ENCODE results near the gene WDR59. TPM values are rescaled to one million over a fixed set of nuclear protein-coding genes. Genes with fewer than 3 reads are reported as not detected.
"Not testable (repeated sequence)": the region's sequence is repeated elsewhere in the genome, so short reads cannot be mapped to it uniquely, and the experiment has no call there.

The WDR59 gene
- total RNA-seq, 4 donors from 2014 or later, result 26.2 to 153 (median 59.1) TPM

DNA sequence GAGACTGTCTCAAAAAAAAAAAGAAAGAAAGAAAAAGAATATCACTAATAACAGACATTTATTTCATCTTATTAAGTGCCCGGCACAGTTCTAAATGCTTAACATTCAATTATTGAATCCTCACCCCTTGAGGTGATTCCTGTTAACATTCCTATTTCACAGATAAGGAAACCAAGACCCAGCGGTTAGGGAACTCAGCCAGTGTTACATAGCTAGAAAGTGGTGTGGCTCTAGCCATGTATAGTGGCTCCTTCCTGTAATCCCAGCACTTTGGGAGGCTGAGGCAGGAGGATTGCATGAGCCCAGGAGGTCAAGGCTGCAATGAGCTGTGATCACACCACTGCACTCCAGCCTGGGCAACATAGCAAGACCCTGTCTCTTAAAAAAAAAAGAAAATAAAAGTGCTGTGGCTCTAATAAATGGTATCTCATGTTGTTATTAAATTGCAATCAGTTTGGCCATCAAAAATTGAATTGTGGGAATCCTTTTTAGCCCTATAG is 42.0 kb upstream of the WDR59 start:
- peak overlapping the region; percentile 72 for H3K27ac ChIP-seq
- TF ChIP-seq POLR2AphosphoS5 (IDR thresholded peaks at IDR 0.05) (no peak), EP300 (IDR thresholded peaks at IDR 0.05) (no peak), POLR2A (IDR thresholded peaks at IDR 0.05) (no peak)
- TF ChIP-seq, protein P1, sequence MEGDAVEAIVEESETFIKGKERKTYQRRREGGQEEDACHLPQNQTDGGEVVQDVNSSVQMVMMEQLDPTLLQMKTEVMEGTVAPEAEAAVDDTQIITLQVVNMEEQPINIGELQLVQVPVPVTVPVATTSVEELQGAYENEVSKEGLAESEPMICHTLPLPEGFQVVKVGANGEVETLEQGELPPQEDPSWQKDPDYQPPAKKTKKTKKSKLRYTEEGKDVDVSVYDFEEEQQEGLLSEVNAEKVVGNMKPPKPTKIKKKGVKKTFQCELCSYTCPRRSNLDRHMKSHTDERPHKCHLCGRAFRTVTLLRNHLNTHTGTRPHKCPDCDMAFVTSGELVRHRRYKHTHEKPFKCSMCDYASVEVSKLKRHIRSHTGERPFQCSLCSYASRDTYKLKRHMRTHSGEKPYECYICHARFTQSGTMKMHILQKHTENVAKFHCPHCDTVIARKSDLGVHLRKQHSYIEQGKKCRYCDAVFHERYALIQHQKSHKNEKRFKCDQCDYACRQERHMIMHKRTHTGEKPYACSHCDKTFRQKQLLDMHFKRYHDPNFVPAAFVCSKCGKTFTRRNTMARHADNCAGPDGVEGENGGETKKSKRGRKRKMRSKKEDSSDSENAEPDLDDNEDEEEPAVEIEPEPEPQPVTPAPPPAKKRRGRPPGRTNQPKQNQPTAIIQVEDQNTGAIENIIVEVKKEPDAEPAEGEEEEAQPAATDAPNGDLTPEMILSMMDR (IDR thresholded peaks at IDR 0.05), result no peak
- 96% methylated on average over 2 of the region's 2 CpGs for WGBS

DNA sequence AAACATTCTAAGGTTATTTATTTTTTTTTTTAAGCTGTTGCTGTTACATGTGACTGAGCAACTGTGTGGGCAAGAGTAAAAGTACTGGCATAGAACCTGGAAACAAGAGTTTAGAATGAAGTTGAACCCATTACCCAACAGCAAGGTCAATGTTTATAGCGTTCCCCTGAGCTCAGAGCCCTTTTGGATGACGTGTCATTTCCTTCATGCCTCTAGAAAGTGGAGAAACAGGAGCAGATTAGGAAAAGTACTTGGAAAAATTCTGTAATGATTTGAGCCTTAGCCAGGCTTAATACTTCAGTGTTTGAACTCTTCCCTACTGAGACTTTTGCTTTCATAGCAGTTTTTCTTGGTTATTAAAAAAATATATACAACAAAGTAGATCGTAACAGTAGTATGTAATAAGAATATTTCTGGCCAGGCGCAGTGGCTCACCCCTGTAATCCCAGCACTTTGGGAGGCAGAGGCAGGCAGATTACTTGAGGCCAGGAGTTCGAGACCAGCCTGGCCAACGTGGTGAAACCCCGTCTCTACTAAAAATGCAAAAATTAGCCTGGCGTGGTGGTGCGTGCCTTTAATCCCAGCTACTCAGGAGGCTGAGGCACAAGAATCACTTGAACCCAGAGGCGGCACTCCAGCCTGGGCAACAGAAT is 41.4 kb upstream of the WDR59 start:
- TF ChIP-seq POLR2AphosphoS5 (IDR thresholded peaks at IDR 0.05), result peak in 1 of 3 donors; percentile 31
- peak overlapping the region; percentile 72 for H3K27ac ChIP-seq
- not testable (repeated sequence) for H3K4me3 ChIP-seq; H3K27me3 ChIP-seq; H3K9me3 ChIP-seq; H3K36me3 ChIP-seq; DNase-seq (ENCODE audit: low spot score in 2 of 2)
- WGBS, result 67% methylated on average over 10 of the region's 10 CpGs
- H3K4me1 ChIP-seq, result peaks cover 14% of the 10 kb centered on the region

More for the DNA sequence above, 42.0 kb upstream of the WDR59 start:
- Histone ChIP-seq H3K36me3 (no peaks in the 10 kb centered on the region), H3K9me3 (no peaks in the 10 kb centered on the region), H3K27me3 (no peaks in the 10 kb centered on the region), H3K4me3 (no peak overlapping the region), H3K4me1 (peaks cover 14% of the 10 kb centered on the region)
- DNase-seq (ENCODE audit: low spot score in 2 of 2), result no peak

DNA sequence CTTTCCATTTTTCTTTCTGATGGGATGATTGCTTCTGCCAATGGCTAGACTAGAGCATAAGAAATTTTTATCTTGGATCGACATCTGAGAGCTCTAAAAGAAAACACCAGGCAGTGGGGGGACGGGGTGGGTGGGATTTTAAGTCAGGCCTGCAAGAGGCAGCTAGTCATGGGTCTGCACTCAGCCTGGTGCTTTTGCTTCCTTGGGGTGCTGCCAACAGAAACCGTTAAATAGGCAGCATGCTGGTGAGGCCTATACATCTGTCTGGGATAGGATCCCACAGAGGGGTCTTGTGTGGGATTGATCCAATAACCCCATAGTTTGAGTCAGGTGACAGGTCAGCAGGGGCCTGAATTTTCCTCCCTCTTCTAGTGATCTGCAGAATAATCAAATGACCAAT is 40.8 kb upstream of the WDR59 start:
- Histone ChIP-seq H3K36me3 (no peaks in the 10 kb centered on the region), H3K4me1 (peaks cover 14% of the 10 kb centered on the region), H3K9me3 (peaks cover 9% of the 10 kb centered on the region), H3K4me3 (no peak overlapping the region), H3K27me3 (no peaks in the 10 kb centered on the region), H3K27ac (peak overlapping the region; percentile 72)
- WGBS, result 23% methylated on average over 3 of the region's 3 CpGs
- TF ChIP-seq POLR2A (IDR thresholded peaks at IDR 0.05), result no peak
- TF ChIP-seq POLR2AphosphoS5 (IDR thresholded peaks at IDR 0.05), result no peak
- TF ChIP-seq, protein P1 (IDR thresholded peaks at IDR 0.05), result no peak
- no peak for TF ChIP-seq EP300 (IDR thresholded peaks at IDR 0.05)
- no peak for DNase-seq (ENCODE audit: low spot score in 2 of 2)

DNA sequence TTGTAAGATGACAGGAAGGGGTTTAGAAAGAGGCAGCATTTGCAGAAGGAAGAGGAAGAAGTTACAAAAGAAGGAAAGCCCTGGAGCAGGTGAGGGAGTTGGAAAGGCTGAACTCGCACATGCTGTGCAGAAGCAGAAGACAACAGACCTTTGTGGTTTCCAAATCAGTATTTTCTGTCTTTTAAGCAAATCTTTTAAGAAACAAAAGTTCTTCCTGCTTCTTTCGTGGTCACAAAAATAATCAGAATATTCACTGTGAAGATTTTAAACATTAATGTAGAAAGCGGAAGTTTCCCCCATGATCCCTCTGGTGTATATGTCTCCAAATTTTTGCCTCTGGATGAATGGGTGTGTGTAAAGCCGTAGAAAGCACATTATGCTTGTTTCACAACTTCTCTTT is 39.7 kb upstream of the WDR59 start:
- TF ChIP-seq POLR2A (IDR thresholded peaks at IDR 0.05), result no peak
- no peak for TF ChIP-seq EP300 (IDR thresholded peaks at IDR 0.05)
- TF ChIP-seq, protein P1 (IDR thresholded peaks at IDR 0.05), result no peak
- TF ChIP-seq POLR2AphosphoS5 (IDR thresholded peaks at IDR 0.05), result no peak
- Histone ChIP-seq H3K4me3 (no peak overlapping the region), H3K4me1 (peaks cover 14% of the 10 kb centered on the region), H3K36me3 (no peaks in the 10 kb centered on the region), H3K9me3 (peaks cover 10% of the 10 kb centered on the region), H3K27me3 (no peaks in the 10 kb centered on the region), H3K27ac (no peak overlapping the region)
- 66% methylated on average over 4 of the region's 4 CpGs for WGBS
- no peak for DNase-seq (ENCODE audit: low spot score in 2 of 2)

DNA sequence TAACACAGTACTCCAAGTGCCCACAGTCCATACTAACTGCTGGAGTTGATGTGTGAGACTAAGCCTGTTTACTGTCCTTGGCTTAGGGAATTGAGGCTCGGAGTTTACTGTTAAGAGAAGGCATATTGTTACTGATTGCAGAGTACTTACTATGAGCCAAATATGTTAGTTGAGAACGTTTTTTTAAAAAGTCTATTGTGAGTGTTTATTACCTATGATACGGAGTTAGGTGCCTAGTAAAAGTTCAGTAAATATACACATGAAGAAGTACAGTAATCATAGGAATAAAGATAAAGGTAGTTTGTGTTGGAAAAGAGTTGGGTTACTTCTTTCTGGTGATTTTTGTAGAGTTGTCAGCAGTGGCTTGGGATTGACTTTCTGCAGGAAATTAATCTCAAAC is 39.3 kb upstream of the WDR59 start:
- no peak for DNase-seq (ENCODE audit: low spot score in 2 of 2)
- Histone ChIP-seq H3K27ac (no peak overlapping the region), H3K4me1 (peaks cover 14% of the 10 kb centered on the region), H3K4me3 (no peak overlapping the region), H3K36me3 (no peaks in the 10 kb centered on the region), H3K27me3 (no peaks in the 10 kb centered on the region), H3K9me3 (peaks cover 10% of the 10 kb centered on the region)
- TF ChIP-seq POLR2AphosphoS5 (IDR thresholded peaks at IDR 0.05) (no peak), EP300 (IDR thresholded peaks at IDR 0.05) (no peak), POLR2A (IDR thresholded peaks at IDR 0.05) (no peak)
- TF ChIP-seq, protein P1 (IDR thresholded peaks at IDR 0.05), result no peak
- WGBS, result 70% methylated on average over 3 of the region's 3 CpGs
